Measurements from ENCODE around the gene LTBP2. TPM values are rescaled to one million over a fixed set of nuclear protein-coding genes. Genes with fewer than 3 reads are reported as not detected.

Gene LTBP2
- polyA plus RNA-seq (ENCODE audit: insufficient read length): 5.4 TPM

DNA sequence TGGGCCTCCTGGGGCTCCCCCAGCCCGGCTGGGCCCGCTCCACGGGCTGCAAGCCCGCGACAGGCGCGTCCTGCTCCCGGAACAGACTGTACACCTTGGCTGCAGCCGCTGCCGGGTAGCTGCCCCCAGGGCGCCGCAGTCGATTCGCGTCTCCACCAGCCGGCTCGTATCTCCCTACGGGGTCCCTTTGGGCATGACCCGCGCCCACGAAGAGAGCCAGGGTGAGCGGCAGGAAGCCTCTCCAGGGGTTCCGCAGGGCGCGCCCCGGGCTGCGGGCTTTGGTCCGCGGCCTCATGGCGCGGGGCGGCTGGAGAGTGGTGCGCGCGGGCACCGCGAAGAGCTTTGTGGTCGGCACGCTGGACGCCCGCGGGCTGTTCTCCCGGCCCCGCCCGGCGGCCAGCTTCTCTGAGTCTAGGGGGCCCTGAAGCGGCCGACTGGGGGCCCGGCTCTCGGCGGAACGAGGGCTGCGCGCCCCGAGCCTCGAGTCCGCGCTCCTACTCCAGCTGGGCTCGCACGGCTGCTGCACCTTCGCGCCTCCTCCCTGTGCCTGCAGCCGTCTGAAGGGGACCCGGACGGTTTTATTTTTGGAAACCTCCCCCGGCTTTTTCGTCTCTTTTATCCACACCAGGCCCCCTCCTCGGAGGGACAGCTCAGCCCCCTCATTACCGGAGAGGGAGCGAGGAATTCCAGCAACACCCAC lies at the start of gene LTBP2:
LTBP2 (minus strand) TSS at position 588 of the 700 bp plus-strand sequence; CDS start at position 295, 293 bp downstream.
- DNase-seq: no peak

DNA sequence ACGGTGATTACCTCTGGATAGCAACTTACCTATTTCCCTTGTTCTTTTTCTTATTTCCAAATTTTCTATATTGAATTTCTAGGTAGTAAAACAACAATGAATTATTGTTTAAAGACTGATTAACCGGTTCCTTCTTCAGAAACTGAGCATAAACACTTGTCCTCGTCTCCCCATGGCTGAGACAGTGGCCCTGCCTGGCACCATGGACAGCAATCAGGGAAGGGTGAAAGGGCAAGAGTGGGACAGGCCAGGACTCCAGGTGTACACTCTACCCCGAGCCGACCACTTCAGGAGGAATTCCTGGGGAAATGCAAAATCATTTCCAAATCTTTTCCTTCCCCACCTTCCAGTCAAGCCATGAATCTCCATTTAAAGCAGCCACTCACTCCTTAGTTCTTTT lies 48.8 kb upstream of the LTBP2 start:
- no peak for DNase-seq

DNA sequence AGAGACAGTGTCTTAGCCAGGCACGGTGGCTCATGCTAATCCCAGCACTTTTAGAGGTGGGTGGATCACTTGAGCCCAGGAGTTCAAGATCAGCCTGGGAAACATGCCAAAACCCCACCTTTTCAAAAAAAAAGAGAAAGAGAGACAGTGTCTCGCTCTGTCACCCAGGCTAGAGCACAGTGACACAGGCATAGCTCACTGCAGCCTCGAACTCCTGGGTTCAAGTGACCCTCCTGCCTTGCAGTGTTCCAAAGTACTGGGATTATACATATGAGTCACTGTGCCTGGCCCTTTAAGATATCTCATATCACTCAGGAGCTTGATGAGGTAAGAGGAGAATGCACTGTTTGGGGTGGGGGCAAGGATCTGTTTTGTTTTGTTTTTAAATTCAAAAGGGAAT lies 48.1 kb upstream of the LTBP2 start:
- DNase-seq: no peak

DNA sequence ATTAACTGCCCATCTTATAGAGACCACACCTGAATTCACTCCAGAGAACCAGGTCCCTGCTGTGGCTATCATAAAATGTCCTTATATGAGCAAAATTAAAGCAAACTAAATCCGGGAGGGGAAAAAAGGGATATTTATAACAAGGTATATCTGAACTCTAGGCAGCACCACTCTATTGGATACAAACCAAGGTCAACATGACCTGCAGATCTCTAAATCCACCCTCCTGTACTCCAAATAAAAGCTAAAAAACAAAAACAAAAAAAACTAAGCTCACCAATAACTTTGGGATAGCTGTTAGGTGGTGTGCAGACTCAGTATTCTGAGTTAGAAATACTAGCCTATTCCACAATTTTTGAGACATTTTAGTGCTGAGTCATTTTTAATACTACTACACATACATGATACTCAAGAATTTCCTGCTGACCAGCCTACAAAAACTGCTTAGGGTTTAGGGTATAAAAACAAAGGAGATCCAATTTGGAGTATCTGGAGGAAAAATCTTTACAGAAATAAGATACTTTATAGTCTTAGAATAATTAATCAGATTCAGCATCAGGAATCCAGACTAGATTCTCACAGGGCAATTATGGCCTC lies 46.6 kb upstream of the LTBP2 start:
- DNase-seq: no peak

DNA sequence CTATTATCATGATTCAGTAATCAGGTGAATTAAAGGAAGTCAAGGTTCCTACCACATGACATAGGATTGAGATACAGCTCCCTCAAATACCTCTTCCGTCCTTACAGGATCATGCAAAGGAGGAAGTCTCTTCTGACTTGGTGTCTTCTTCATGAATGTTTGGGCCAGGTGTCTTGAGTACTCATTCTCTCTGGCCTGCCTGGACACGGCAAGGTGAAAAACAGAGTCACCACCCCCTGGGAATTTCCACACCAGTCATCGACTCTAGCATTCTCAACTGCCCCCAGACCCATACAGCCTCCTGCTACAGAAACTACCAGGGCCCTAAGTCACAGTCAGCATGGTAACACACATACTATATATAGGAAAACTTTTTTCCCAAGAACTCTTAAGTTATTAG lies 44.9 kb upstream of the LTBP2 start:
- DNase-seq: no peak

DNA sequence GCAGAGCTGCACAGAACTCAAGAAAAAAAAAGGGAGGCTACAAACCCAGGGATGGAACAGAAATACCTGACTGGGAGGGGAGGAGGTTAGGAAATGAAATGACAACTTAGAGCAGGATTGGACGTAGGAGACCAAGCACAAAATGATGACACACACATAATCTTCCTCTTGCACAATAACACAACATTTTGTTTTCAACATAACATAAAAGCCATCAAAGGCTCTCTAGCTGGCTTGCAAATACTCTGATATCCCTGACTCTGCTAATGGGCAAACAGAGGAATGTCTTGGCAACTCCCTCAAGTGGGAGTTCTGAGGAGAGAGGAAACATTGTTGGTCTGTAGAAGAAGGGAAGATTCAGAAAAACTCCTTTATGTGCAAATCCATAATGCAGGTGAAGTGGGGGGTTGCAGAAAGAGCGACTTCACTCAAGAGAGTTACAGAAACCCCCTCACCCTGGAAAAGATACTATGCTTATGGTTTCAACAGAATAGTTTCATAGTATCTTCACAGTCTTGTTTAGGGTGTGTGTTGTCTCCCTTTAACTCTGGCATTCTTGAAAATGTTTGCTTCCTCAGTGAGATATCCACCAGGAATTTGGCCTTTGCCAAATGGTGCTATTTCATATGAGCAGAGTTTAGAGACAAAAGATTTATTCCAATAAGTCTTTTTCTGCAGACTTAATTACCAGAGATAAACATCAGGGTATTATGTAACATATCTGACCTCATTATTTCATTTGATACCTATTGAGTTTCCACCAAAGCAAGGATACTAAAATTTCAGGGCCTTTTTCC lies 43.8 kb upstream of the LTBP2 start:
- no peak for DNase-seq

DNA sequence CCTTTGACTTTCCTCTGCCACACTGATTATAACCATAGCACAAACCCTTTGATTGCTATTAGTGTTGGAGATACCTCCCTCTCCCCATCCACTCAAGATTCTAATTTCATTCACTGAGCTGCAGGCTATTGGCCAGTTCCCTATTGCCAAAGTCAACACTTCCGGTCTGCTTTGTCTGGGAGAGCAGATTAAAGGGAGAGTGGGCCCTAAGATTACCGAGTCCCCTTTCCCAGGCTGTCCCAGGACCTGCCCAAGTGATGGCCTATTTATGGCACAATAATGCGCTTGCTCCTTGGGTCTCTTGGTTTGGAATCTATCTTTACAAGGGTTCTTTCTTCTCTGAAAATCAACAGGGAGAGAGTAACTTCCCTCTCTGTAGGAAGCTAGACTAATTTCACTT lies 42.9 kb upstream of the LTBP2 start:
- no peak for DNase-seq

DNA sequence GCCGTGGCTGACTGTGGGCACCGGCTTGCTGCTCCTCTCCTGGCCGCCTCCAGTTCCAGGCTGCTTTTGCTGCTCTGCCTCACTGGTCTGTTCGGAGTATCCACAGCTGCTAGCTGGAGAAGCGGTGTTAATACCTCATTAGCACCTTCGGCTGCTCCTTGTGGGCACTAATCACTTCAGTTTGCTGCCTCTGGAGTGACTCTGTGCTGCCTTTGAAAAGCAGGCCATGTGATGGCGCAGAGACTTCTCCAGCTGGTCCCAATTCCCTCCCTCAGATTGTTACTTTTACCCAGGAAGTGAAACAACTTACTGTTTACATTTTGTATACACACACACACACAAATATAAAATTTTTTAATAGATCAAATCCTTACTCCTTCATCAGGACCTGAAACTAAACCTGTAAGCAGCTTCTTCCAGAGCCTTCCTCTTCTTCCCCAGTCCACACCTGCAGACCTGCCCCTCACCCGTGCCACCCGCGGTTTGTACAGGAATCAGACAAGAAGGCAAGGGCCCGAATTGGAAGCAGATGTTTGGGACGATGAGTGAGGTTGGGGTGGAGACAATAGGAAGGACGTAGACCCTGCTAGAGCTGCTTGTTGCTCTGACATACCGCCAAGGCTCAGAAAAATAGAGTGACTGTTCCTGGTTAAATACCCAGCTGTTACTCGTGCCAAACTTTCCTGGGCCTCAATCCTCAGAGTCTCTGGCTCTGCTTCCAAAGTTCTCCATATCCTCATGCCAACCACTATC lies 41.5 kb upstream of the LTBP2 start:
- no peak for DNase-seq

DNA sequence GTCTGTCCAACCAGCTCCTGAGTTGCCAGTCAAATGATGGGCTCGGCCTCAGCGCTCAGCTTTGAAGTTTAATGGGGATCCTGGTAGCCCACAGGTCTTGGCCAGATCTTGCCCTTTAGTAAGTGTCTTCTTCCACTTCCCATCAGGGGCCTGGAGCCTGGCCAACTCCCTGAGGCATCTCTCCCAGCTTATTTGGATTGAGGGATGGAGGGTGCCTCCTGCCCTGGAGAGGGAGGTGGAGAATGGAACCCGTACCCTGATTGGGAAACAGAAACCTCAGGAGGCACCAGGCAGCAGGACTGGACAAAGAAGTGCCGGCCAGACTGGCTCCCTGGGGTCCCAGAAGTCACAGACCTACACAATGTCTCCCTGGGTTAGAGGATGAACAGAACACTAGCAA lies 40.5 kb upstream of the LTBP2 start:
- no peak for DNase-seq

DNA sequence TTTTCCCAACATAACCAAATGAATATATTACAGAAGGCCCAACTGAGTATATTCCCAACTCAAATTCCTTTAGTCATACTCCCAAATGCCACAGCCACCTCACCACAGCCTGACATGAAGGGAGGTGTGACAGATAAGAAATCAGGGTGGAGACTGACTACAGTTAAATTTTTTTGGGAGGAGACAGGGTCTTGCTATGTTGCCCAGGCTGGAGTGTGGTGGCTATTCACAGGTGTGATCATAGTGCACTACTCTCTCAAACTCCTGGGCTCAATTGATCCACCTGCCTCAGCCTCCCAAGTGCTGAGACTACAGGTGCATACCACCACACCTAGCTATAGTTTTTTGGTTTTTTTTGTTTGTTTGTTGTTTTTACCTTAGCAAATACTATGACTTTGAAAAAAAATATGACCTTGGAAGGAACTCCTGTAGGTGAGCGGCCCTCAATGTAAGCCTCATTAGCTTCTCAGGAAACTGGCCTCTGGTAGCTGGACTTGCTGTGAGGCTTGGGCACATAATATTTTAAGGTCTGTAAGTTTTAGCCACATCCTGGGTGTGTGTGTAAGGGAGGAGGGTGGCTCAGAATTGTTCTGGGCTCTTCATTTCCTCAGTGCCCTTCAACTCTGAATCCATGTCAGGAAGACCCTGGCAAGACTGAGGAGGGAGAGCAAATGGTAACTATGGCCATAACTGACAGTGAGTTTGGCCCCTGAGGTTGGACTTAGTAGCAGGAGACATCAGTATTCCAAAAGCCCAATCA lies 39.1 kb upstream of the LTBP2 start:
- no peak for DNase-seq

DNA sequence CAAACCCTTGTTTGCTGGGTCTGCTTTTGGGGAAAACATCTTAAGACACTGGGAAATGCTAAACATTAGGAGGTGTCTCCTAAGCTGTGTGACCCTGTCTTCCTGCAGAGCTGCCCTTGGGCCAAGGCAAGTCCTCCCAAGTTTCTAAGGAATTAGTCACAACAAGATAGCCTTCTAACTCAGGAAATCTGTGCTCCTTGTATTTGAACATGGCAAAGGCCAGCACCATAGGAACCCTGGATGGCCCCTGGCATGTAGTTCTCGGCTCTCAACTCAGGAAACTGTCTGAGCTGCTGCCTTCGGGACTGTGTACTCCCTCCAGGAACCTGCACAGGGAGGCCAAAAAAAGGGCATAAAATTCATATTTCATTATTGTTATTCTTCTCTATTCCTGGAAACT lies 37.6 kb upstream of the LTBP2 start:
- DNase-seq: no peak

DNA sequence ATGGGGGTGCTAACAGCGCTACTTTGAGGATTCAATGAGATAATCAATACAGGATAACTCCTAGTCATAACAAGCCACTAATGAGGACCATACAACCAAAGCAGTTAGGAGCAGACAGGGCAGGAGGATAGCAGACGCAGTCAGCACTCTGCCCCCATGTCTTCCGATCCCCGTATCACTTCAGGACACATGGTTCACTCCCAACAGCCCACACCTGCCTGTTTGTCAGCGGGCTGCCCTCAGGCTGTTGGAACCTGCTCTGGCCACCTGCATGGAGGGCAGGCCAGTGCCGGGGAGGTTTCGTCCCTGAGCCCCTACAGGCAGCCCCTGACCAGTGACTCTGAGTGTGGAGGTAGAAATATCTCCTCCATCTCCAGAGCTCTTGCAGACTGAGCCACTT lies 37.1 kb upstream of the LTBP2 start:
- DNase-seq: no peak

DNA sequence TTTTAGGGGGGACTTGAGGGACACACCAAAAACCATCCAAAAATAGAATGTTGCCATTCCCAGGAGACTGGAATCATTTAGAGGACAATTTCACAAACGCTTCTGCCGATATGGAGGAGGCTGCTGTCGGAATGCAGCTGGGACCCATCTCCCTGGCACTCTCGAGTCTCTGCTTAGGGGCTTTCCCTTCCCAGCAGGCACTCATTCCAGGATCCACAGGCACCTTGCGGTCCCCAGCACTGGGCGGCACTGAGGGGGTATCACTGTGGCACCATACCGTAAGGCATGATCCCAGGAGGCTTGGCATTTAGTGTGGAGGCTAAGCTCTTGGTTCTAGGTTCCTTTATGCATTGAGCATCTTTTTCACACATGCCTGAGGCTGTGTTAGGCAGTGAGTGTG lies 36.6 kb upstream of the LTBP2 start:
- no peak for DNase-seq

DNA sequence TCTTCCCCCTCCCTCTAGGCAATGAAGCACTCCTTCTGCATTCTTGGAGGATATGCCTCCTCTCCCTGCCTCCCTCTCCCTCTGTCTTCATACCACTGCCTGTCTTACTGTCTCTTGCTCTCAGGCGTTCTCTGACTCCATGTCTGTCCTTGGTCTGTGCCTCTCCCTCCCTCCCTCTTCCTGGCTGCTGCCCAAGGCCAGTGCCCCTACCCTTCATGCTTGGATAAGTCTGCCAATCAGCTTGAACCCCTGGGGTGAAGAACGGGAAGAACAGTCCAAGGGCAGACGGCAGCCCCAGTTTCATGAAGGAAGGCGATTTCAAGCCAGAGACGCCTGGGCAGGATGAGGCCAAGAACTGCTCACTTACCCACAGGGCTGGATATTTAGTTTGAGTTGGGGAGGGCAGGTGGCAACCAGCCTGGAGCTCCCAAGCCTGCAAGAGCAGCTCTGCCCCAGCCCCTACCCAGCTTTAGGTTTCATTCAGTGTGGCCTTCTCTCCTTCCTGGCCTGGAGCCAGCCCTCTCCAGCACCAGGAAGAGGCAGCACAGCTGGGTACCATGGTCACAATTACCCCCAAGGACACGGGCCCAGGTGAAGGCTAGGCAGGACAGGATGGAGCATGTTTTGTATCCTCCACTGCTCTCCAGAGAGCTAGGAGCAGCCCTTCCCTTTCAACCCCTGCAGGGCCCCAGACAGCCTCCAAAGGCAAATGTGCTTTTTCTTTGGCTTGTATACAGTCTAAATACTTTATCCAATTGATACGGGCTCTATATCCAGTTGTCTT lies 35.8 kb upstream of the LTBP2 start:
- no peak for DNase-seq

DNA sequence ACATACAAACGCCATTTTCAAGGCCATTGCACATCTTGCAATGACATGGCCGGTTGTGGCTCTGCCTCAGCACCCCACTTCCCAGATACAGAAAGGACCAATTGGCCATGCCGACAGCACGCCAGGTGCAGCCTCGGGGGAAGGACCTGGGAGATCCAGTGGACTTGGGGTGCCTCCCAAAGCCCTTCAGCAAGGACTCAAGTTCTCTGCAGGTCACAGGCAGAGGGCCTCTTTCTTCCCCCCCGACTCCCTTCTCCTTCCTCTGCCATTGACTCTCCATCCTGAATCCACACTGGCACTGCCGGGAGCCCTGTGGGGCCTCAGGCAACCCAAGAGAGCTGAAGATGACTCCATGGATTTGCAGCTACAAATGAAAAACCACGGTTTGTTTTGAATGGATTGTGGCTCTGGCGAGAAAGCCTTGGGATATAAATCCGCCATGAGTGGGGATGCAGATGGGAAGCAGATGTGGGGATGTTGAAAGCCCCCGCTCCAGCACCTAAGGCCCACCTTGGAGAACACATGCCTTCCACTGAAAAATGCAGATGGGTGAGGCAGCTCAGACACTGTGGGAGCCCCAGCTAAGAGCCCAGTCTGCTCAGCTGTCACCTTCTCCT lies 35.1 kb upstream of the LTBP2 start:
- no peak for DNase-seq

DNA sequence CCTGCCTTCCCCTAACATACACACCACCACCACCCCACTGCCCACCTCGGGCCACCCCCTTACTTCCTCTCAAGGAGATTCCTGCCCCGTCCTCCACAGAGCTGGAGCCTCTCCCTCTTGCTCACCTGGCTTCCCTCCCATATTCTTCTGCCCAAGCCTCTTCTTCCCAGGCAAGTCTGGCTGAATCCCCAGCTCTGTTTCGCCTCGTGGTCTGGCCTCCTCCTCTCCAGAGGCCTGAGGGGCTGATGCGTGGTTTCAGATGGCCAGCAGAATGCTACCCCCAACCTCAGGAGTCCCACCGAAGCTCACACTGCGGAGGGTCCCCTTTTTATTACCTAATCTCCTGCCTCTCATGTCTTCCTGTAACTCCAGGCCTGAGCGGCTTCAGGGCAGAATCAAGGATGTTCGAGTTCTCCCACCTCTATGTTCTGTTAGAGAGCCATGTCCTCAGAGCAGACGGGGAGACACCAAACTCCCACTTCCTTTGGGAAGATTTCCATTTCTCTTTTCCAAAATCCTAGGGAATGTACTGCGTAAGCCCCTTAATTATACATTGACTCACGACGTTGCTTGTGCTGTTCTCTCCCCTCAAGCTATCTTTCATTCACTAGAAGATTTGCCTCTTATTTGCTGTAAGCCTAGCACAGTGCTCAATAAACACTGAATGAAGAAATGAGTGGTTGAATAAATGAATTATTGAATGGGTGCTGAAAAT lies 33.9 kb upstream of the LTBP2 start:
- DNase-seq: no peak

DNA sequence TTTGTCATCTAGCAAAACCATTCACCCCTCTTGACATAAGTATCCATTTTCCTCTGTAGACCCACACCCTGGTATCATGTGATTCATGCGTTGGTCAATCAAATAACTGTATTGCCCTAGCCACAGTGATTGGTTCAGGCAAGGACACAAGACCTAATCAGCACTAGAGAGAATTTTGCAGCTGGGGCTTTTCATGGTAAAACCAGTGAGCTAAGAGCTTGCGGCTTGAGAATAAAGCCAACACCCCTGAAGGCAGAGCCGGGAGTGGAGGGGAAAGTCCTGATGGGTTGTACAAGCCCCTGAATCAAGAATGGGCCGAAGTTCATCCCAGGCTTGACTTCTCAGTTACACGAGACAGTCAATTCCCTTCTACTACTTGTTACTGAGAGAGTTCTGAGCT lies 33.2 kb upstream of the LTBP2 start:
- DNase-seq: no peak

DNA sequence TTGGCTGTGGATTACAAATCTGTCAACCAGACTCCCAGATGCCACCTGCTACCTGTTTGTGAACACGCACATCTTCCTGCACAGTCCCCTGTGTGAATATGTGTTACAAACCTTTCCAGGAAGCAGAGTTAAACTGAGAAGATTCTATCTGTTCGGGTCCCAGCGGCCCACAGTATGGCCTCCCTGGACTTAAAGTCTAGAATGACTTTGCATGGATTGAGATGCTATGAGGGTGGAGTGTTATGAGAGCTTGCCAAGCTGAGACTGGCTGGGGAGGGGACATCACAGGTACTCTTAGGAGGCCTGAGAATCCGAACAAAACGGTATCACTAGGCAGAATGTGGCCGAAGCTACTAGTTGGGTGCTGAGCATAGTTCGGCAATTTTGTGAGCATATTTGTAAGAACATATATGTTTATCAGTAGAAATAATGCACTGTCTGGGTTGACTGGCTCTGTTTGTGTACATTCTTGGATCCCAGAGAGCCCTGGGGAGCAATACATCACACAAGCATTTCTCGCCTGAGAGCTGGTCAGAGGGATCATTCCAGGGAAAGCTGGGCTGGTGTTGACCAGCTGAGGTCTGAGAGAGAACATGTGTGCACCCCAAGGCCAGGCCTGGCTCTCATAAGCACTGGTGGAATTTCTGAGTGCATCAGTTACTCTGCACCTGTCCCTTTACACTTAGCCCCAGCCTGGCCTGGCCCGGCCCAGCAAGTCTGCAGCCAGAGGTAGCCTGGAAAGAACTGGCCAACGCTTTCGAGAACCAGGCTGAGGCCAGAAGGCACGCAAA lies 29.8 kb upstream of the LTBP2 start:
- no peak for DNase-seq

DNA sequence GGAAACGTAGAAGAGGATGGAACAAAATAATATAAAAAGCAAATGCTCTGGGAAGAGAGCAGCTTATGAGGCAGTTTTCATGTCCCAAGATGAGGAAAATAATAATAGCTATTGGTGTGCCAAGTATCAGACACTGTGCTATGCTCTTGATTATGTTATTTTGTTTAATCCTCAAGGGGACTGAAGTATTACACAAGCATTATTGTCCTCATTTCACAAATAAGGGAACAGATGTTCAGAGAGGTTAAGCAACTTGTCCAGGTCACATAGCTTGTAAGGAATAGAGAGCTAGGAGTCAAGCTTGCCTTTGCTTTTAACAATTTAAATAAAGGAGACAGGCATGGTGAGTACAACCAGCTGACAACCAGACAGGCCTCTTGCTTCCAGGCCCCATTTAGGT lies 26.9 kb upstream of the LTBP2 start:
- no peak for DNase-seq

DNA sequence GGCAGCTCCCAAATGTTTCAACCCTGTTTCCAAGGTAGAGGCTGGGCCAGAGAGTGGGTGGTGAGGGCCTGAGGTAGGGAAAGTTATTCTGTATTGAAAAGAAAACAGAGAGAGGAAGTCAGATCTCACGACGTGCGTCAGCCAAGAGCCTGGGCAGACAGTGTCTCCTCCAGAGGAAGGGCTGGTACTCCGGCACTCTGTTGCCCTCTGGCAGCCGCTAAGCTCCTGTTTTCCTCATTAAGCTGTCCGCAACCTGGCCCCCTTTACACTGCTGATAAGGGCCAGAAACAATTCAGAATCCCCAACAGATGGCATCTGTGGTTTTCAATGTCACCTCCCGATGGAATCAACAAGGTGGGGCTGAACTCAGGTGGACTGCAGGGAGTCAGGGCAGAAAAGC lies 26.0 kb upstream of the LTBP2 start:
- no peak for DNase-seq

All from hindlimb muscle (tissue), 1 donor.